ENCODE data around the gene SCD5.

- no peak for TF ChIP-seq EZH2 (IDR thresholded peaks at IDR 0.05; ENCODE audit: borderline replicate concordance, insufficient read depth, low read depth, low read length, poor library complexity, severe bottlenecking)
- TF ChIP-seq, protein P1, sequence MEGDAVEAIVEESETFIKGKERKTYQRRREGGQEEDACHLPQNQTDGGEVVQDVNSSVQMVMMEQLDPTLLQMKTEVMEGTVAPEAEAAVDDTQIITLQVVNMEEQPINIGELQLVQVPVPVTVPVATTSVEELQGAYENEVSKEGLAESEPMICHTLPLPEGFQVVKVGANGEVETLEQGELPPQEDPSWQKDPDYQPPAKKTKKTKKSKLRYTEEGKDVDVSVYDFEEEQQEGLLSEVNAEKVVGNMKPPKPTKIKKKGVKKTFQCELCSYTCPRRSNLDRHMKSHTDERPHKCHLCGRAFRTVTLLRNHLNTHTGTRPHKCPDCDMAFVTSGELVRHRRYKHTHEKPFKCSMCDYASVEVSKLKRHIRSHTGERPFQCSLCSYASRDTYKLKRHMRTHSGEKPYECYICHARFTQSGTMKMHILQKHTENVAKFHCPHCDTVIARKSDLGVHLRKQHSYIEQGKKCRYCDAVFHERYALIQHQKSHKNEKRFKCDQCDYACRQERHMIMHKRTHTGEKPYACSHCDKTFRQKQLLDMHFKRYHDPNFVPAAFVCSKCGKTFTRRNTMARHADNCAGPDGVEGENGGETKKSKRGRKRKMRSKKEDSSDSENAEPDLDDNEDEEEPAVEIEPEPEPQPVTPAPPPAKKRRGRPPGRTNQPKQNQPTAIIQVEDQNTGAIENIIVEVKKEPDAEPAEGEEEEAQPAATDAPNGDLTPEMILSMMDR (IDR thresholded peaks at IDR 0.05), result no peak
Observed at GRCh38 chr4:82621251-82621650, 177.3 kb downstream of the SCD5 start.

Measured in B cell (primary cell).